Common myeloid progenitor, CD34-positive (primary cell): Measurements from ENCODE around the gene RAB30.

Source experiments
- CTCF ChIA-PET: fragments of 350-600 bp; sonication (Branson Sonifier 250); formaldehyde crosslinking; loops from one replicate; lab custom pipeline; 2021; ENCODE audit warnings: antibody characterized with exemption; lab: Charles Lee
- POLR2A ChIA-PET: fragments of 350-600 bp; sonication (Branson Sonifier 250); formaldehyde crosslinking; loops from one replicate; lab custom pipeline; 2021; ENCODE audit warnings: antibody characterized with exemption; lab: Charles Lee
- DNase-seq, 3 donors: peaks; one replicate each; pipeline versions ENCODE4 v3.0.0 to v3.0.0-alpha.2; 2013
- H3K27ac ChIP-seq, 2 experiments: 1 replicate in 1 of 2; 2 replicates in 1 of 2; pipeline ENCODE4 v1.7.0; 2013; ENCODE audit warnings: inconsistent platforms in 2 of 2, low read length in 2 of 2, mild to moderate bottlenecking in 2 of 2, low read depth in 1 of 2, moderate library complexity in 1 of 2; ENCODE audit not compliant: severe bottlenecking in 2 of 2, insufficient read depth in 1 of 2, poor library complexity in 1 of 2
- H3K27me3 ChIP-seq, 5 experiments: replicated peaks in 2 of 5; 1 replicate in 3 of 5; 2 replicates in 2 of 5; pipeline versions ENCODE4 v1.6.1 to v1.7.0; 2013; ENCODE audit warnings: low read length in 4 of 5, mild to moderate bottlenecking in 2 of 5, moderate library complexity in 2 of 5, inconsistent platforms in 1 of 5; ENCODE audit not compliant: insufficient read depth in 5 of 5, control insufficient read depth in 4 of 5
- H3K36me3 ChIP-seq, 4 experiments: 1 replicate in 2 of 4; 2 replicates in 2 of 4; pipeline versions ENCODE4 v1.6.1 to v1.7.0; 2013; ENCODE audit warnings: low read length in 3 of 4, control low read depth in 1 of 4, mild to moderate bottlenecking in 1 of 4; ENCODE audit not compliant: control insufficient read depth in 4 of 4, insufficient read depth in 4 of 4
- H3K4me1 ChIP-seq, 4 experiments: 1 replicate in 3 of 4; 2 replicates in 1 of 4; pipeline versions ENCODE4 v1.6.1 to v1.7.1; 2013; ENCODE audit warnings: low read length in 3 of 4, mild to moderate bottlenecking in 3 of 4, control low read depth in 1 of 4, inconsistent platforms in 1 of 4, moderate library complexity in 1 of 4; ENCODE audit not compliant: control insufficient read depth in 4 of 4, insufficient read depth in 4 of 4; ENCODE audit errors: control extremely low read depth in 1 of 4
- H3K4me3 ChIP-seq, 7 experiments: 1 replicate in 4 of 7; 2 replicates in 3 of 7; pipeline versions ENCODE4 v1.5.1 to v1.7.0; 2013; ENCODE audit warnings: mild to moderate bottlenecking in 7 of 7, low read length in 6 of 7, moderate library complexity in 6 of 7, inconsistent platforms in 2 of 7, low read depth in 2 of 7, control low read depth in 1 of 7; ENCODE audit not compliant: insufficient read depth in 4 of 7, control insufficient read depth in 1 of 7; ENCODE audit errors: extremely low read depth in 1 of 7
- H3K9me3 ChIP-seq, 5 experiments: 1 replicate in 4 of 5; 2 replicates in 1 of 5; pipeline versions ENCODE4 v1.6.1 to v1.7.1; 2013; ENCODE audit warnings: low read length in 4 of 5, mild to moderate bottlenecking in 2 of 5, inconsistent platforms in 1 of 5, low read depth in 1 of 5, moderate library complexity in 1 of 5; ENCODE audit not compliant: control insufficient read depth in 4 of 5, insufficient read depth in 2 of 5; ENCODE audit errors: control extremely low read depth in 1 of 5
- WGBS: methylation state at CpG from one replicate; pipeline ENCODE4 v1.1.5; 2013; ENCODE audit not compliant: insufficient coverage; 5-methylcytosine and 5-hydroxymethylcytosine counted together

RAB30 gene

DNA sequence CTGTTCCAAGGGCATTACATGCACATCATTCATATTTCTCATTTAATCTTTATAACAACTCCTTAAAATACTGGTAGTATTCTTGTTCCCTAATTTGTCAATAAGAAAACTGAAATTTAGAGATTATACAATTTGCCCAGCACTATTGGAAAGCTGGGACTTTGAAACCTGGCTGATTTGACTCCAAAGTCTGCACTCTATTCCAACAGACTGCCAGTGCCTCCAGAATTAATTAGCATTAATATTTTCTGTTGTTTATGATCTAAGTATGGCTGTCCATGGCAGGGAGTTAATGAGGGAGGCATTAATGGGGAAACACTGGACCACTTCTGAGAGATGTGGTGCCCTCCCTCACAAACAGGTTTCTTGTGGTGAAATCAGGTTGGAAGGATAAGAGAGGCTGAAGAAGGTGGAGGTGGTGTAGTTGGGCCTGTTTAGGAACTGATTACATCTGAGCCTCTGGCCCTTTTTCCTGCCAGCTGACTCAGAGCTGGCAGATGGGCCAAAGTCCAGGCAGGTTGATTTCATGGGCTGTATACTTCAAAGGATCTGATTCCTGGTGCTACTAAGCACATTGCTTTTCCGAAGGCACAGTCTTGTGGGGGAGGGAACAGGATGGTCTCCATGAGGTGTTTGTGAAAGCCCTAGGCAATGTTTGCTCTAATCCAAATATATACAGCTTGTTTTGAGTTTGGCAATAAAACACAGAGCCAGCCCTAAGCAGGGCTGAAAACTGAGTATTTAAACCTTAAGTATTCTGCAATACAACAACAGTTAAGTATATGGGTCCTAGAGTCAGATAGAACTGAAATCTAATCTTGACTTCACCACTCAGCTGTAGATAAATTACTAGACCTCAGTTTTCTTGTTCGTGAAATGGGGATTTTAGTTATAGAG lies 21.0 kb upstream of the RAB30 start:
- Histone ChIP-seq H3K4me3 (no peak overlapping the region), H3K27me3 (no peaks in the 10 kb centered on the region), H3K4me1 (peaks cover 0 to 3% (median 0%) of the 10 kb centered on the region in 4 experiments), H3K36me3 (no peaks in the 10 kb centered on the region), H3K27ac (no peak overlapping the region), H3K9me3 (no peaks in the 10 kb centered on the region)
- ChIA-PET POLR2A (no interaction called here), CTCF (no interaction called here)
- no peak for DNase-seq
- no CpG with 5 or more reads among the region's 2 CpGs for WGBS

DNA sequence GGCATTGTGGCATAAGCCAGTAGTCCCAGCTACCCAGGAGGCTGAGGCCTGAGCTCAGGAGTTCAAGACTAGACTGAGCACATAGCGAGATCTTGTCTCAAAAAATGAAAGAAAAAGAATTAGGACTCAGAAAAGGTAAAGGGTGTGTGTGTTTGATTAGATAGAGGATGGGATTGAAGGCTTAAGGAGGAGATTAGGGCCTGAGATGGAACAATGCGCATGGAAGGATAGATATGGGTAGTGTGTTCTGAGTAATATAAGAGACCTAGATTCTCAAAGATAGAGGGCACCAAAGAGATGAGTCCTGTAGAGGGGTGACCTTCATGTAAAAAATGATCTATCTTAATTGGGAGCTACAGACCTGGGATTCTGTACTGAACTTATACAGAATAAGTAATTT lies 17.3 kb upstream of the RAB30 start:
- ChIA-PET CTCF (interaction anchor here (1.6 to 2.8 kb wide), 3 partner anchors 11 to 162 kb away, joined by 4 to 10 read pairs (median 7); no protein-coding TSS in a partner anchor), POLR2A (no interaction called here)
- Histone ChIP-seq H3K4me1 (no peaks in the 10 kb centered on the region), H3K27ac (no peak overlapping the region), H3K4me3 (no peak overlapping the region), H3K27me3 (no peaks in the 10 kb centered on the region), H3K9me3 (no peaks in the 10 kb centered on the region), H3K36me3 (no peaks in the 10 kb centered on the region)
- no peak for DNase-seq
- 69% methylated on average over 2 of the region's 2 CpGs for WGBS

DNA sequence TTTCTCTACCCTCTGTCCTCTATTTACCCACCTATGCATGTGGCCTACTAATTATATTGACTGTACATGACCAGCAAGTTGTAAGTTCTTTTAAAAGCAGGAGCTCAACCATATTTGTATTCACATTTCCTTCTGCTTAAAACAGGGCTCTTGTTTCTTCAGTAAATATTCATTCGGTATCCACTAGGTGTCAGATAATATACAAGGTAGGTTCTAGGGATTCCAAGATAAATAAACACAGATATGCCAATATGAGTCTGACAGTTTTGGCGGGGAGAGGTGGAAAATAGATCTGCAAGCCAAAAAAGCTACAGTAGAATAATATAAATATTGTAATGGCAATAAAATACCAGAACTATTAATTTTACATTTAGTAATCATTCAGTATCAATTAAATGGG lies 15.3 kb upstream of the RAB30 start:
- ChIA-PET CTCF (interaction anchor here (0.8 to 2.8 kb wide), 5 partner anchors 9 to 73 kb away, joined by 3 to 7 read pairs (median 5); no protein-coding TSS in a partner anchor), POLR2A (no interaction called here)
- Histone ChIP-seq H3K36me3 (no peaks in the 10 kb centered on the region), H3K27ac (no peak overlapping the region), H3K9me3 (no peaks in the 10 kb centered on the region), H3K4me1 (no peaks in the 10 kb centered on the region), H3K27me3 (no peaks in the 10 kb centered on the region), H3K4me3 (no peak overlapping the region)
- no CpG with 5 or more reads among the region's 2 CpGs for WGBS
- DNase-seq = peak in 2 of 3 donors; percentile 22 to 29

DNA sequence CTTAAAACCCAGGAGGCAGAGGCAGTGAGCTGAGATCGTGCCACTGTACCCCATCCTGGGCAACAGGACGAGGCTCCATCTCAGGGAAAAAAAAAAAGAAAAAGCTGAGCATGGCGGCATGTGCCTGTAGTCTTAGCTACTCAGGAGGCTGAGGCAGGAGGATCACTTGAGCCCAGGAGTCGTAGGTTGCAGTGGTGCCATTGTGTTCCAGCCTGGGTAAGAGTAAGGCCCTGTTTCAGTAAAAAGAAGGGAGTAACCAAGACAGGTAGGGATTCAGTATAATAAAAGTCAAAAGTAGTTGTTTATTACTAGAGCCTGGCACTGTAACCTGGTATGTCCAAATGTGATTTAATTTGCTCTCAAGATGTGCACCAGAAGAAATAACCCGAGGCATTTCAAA lies 8.1 kb upstream of the RAB30 start:
- H3K9me3 ChIP-seq = no peaks in the 10 kb centered on the region
- DNase-seq = no peak
- no peak overlapping the region for H3K4me3 ChIP-seq
- H3K36me3 ChIP-seq = peaks cover 0 to 6% (median 4%) of the 10 kb centered on the region in 4 experiments
- H3K4me1 ChIP-seq = peaks cover 0 to 5% (median 0%) of the 10 kb centered on the region in 4 experiments
- no peak overlapping the region for H3K27ac ChIP-seq
- POLR2A ChIA-PET = no interaction called here
- WGBS = 95% methylated on average over 5 of the region's 5 CpGs
- CTCF ChIA-PET = interaction anchor here (1.2 to 1.5 kb wide), 2 partner anchors 16 to 180 kb away, joined by 3 to 4 read pairs; no protein-coding TSS in a partner anchor
- H3K27me3 ChIP-seq = no peaks in the 10 kb centered on the region

DNA sequence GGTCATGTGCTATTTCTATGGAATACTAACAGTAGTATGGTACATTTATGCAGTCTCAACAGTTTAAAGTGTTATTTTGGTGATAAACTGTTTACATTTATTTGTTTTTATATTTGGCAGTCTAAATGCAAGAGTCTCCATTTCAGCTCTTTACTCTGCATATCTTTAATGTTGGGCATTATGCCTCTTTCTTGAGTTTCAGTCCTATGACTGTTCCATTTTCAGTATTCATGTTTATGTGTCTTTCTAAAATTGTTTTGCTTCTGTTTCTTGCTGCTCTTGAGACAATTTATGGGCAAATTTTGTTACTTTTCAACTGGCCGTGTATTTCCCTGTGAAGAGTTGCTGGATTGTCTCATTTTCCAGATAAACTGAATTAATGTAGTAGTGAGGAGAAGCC lies 6.6 kb upstream of the RAB30 start:
- Histone ChIP-seq H3K27ac (no peak overlapping the region), H3K4me1 (peaks cover 0 to 10% (median 1%) of the 10 kb centered on the region in 4 experiments), H3K36me3 (peaks cover 2 to 16% (median 6%) of the 10 kb centered on the region in 4 experiments), H3K9me3 (no peaks in the 10 kb centered on the region), H3K4me3 (no peak overlapping the region), H3K27me3 (no peaks in the 10 kb centered on the region)
- ChIA-PET POLR2A (no interaction called here), CTCF (no interaction called here)
- WGBS = 100% methylated on average over 1 of the region's 1 CpG
- no peak for DNase-seq

DNA sequence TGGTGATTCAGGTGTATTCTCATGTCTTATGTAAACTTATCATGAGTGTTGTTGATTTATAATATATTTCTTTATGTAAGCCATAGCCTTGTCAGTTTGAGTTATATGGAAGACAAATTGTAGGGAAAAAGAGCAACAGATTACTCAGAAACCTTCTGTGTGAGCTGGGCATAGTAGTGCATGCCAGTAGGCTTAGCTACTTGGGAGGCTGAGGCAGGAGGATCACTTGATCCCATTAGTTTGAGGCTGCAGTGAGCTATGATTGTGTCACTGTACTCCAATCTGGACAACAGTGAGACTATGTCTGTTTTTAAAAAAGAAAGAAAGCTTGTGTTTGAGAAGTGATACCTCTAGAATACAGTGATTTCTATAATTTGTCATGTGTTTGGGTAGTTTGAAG lies 2.2 kb upstream of the RAB30 start:
- CTCF ChIA-PET = interaction anchor here (1.1 to 1.6 kb wide), 2 partner anchors 13 to 176 kb away, joined by 3 to 4 read pairs; no protein-coding TSS in a partner anchor
- DNase-seq = no peak
- no peaks in the 10 kb centered on the region for H3K9me3 ChIP-seq
- peaks cover 10 to 31% (median 16%) of the 10 kb centered on the region in 4 experiments for H3K4me1 ChIP-seq
- no peak overlapping the region for H3K4me3 ChIP-seq
- H3K27me3 ChIP-seq = peaks cover 5 to 25% (median 21%) of the 10 kb centered on the region in 5 experiments
- peak overlapping the region in 1 of 2 experiments; percentile 8 for H3K27ac ChIP-seq
- peaks cover 2 to 16% (median 6%) of the 10 kb centered on the region in 4 experiments for H3K36me3 ChIP-seq
- POLR2A ChIA-PET = interaction anchor here (0.6 kb wide), 1 partner anchor 83 kb away, joined by 3 read pairs; the partner anchor contains the start of gene PCF11

DNA sequence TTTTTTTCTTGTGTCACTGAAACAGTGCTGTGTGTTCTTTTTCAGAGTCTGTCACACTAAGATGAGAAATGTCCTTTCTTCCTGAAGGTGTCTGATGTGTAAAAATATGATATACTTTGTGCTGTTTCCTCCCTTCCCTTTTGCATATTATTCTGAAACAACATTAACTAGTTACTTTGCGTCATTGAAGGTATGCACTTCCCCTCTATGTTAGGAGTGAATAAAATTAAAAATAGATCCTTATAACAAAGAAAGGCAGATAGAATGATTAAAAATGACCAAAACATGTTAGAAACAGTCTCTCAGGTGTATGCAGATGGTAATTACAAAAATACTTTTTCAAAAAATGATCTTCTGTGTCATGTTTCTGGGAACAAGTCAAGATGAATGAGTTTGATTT lies 1.6 kb upstream of the RAB30 start:
- H3K4me1 ChIP-seq = peaks cover 10 to 31% (median 16%) of the 10 kb centered on the region in 4 experiments
- POLR2A ChIA-PET = interaction anchor here (2.3 kb wide), 1 partner anchor 84 kb away, joined by 13 read pairs; the partner anchor contains the start of gene PCF11
- CTCF ChIA-PET = no interaction called here
- peaks cover 2 to 16% (median 6%) of the 10 kb centered on the region in 4 experiments for H3K36me3 ChIP-seq
- WGBS = no CpG with 5 or more reads among the region's 1 CpG
- peak overlapping the region in 1 of 2 experiments; percentile 98 for H3K27ac ChIP-seq
- no peaks in the 10 kb centered on the region for H3K9me3 ChIP-seq
- no peak for DNase-seq
- H3K4me3 ChIP-seq = peak overlapping the region in 5 of 7 experiments; percentile 87 to 97 (median 91)
- H3K27me3 ChIP-seq = peaks cover 5 to 31% (median 27%) of the 10 kb centered on the region in 5 experiments
